ENCODE data around the gene SYT8. TPM values are rescaled to one million over a fixed set of nuclear protein-coding genes. Genes with fewer than 3 reads are reported as not detected.
A peak's percentile ranks its signal among the peaks of the same experiment; 100 is the strongest.

Gene SYT8
- total and polyA plus RNA-seq, 2 of the 8 experiments (the other 6 are each of a cell fraction or from before 2014, with no cell fraction given), result not detected

DNA sequence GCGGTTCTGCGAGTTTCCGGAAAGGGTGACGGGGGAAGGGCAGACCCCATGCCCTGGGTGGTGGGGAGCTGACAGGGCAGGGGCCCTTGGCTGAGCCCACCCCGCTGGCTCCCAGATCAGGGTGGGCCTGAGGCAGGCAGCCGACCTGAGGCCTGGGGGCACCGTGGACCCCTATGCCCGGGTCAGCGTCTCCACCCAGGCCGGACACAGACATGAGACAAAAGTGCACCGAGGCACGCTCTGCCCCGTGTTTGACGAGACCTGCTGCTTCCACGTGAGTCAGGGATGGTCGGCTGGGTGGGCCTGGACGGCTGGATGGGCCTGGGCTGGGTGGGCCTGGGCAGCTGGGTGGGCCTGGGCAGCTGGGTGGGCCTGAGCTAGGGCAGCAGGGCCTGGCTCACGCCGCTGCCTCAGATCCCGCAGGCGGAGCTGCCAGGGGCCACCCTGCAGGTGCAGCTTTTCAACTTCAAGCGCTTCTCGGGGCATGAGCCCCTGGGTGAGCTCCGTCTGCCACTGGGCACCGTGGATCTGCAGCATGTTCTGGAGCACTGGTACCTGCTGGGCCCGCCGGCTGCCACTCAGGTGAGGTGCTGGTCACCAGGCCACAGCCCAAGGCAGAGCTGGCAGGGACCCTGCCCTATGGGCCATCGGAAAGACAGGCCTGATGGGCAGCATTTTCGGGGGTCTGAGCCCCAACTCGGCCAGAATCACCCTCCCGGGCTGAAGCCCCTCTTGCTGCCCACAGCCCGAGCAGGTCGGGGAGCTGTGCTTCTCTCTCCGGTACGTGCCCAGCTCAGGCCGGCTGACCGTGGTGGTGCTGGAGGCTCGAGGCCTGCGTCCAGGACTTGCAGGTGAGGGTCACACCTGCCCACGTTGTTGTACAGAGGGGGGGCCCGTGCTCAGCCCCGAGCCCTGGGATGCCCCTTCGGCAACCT is 1.5 kb downstream of the SYT8 start:
- H2BK20ac ChIP-seq (ENCODE audit: low read length), result no peak overlapping the region
- no peaks in the 10 kb centered on the region for H3K79me2 ChIP-seq (ENCODE audit: control insufficient read depth in 1 of 2, insufficient read depth in 2 of 2, low read length in 2 of 2)
- no peak for TF ChIP-seq PHF8 (conservative IDR thresholded peaks at IDR 0.05; ENCODE audit: low read depth, low read length)
- TF ChIP-seq KDM5A (IDR thresholded peaks at IDR 0.05; ENCODE audit: low read length), result no peak
- TF ChIP-seq POU5F1 (IDR thresholded peaks at IDR 0.05; ENCODE audit: low read depth, low read length), result no peak
- peak overlapping the region; percentile 75; the same call in 1 of the 2 replicates for H4K8ac ChIP-seq (ENCODE audit: extremely low read depth, insufficient read depth, low read length)
- H3K36me3 ChIP-seq (ENCODE audit: control insufficient read depth in 2 of 4, insufficient read depth in 4 of 4, low read length in 3 of 4), result no peaks in the 10 kb centered on the region
- no peaks in the 10 kb centered on the region for H3K9me3 ChIP-seq (ENCODE audit: insufficient read depth in 2 of 2, low read depth in 1 of 2, low read length in 1 of 2)
- H2BK120ac ChIP-seq (replicated peaks; ENCODE audit: low read depth, low read length), result no peak overlapping the region
- no peaks in the 10 kb centered on the region for H4K20me1 ChIP-seq (replicated peaks in 1 of 2; ENCODE audit: control insufficient read depth in 1 of 2, insufficient read depth in 2 of 2, low read length in 2 of 2)
- no peak overlapping the region for H3K4me2 ChIP-seq (ENCODE audit: insufficient read depth in 1 of 2, low read depth in 2 of 2, low read length in 2 of 2)
- no peak overlapping the region for H2AFZ ChIP-seq (ENCODE audit: low read length)
- H3K23me2 ChIP-seq (ENCODE audit: low read depth, low read length), result no peaks in the 10 kb centered on the region
- H2BK12ac ChIP-seq (ENCODE audit: low read depth, low read length), result no peak overlapping the region
- 92% methylated on average over 25 of the region's 43 CpGs; no CpG with 5 or more reads in 1 of the 2 experiments for WGBS, 2 experiments (ENCODE audit: extremely low coverage in 1 of 2, insufficient coverage in 1 of 2, insufficient read length in 1 of 2, insufficient replicate concordance in 2 of 2, low coverage in 1 of 2, low lambda C conversion rate in 2 of 2, missing lambda C conversion rate in 1 of 2)
- no peak overlapping the region for H4K91ac ChIP-seq (replicated peaks; ENCODE audit: insufficient read length, low read length)
- H3K4ac ChIP-seq (replicated peaks; ENCODE audit: insufficient read length, low read depth, low read length), result no peak overlapping the region
- H2AK5ac ChIP-seq (ENCODE audit: low read depth, low read length), result no peak overlapping the region
- no peak overlapping the region for H4K5ac ChIP-seq (ENCODE audit: insufficient read length, low read depth, low read length)
- H3K23ac ChIP-seq (ENCODE audit: insufficient read length), result no peak overlapping the region
- no peaks in the 10 kb centered on the region for H3K79me1 ChIP-seq (ENCODE audit: low read depth, low read length)
- no peak overlapping the region for H3K14ac ChIP-seq (ENCODE audit: insufficient read length)
- H3K27me3 ChIP-seq (replicated peaks in 1 of 4; ENCODE audit: control insufficient read depth in 3 of 4, extremely low read depth in 1 of 4, insufficient read depth in 3 of 4, low read length in 3 of 4), result peaks cover 0 to 3% (median 0%) of the 10 kb centered on the region in 4 experiments; a peak in 3 of 7 replicates
- FAIRE-seq, result no peak
- no peak overlapping the region for H3K56ac ChIP-seq (replicated peaks; ENCODE audit: insufficient read length, low read depth, low read length)
- no peak overlapping the region for H2BK5ac ChIP-seq (ENCODE audit: low read depth, low read length)
- H3K4me1 ChIP-seq (replicated peaks in 1 of 4; ENCODE audit: control insufficient read depth in 3 of 4, insufficient read depth in 4 of 4, low read length in 3 of 4), result peaks cover 0 to 4% (median 2%) of the 10 kb centered on the region in 4 experiments; a peak in 4 of 7 replicates
- no peak overlapping the region for H2BK15ac ChIP-seq (ENCODE audit: low read length)
- H3K27ac ChIP-seq (ENCODE audit: low read depth, low read length), result no peak overlapping the region
- DNase-seq (ENCODE audit: low read depth in 1 of 2, low spot score in 2 of 2), result no peak
- POLR2A ChIA-PET (ENCODE audit: partially characterized antibody), result interaction anchor here (0.8 kb wide), 1 partner anchor 106 kb away, joined by 4 read pairs; no protein-coding TSS in a partner anchor
- no peak overlapping the region for H3K9ac ChIP-seq (replicated peaks in 1 of 4; ENCODE audit: extremely low read depth in 1 of 4, low read depth in 3 of 4, low read length in 3 of 4)
- H3K18ac ChIP-seq (ENCODE audit: extremely low read depth, low read length), result no peak overlapping the region
- CTCF ChIA-PET (ENCODE audit: partially characterized antibody), result interaction anchor here (0.7 to 15.8 kb wide), 25 partner anchors 8 to 330 kb away, joined by 3 to 439 read pairs (median 3); partner anchors contain the start of gene LSP1
- no peak overlapping the region for H3K4me3 ChIP-seq (ENCODE audit: extremely low read depth in 1 of 4, insufficient read depth in 2 of 4, low read depth in 3 of 4, low read length in 4 of 4)
